HG03432 (cell line): ENCODE measurements around the gene SNCG.
"Not testable (repeated sequence)": the region's sequence is repeated elsewhere in the genome, so short reads cannot be mapped to it uniquely, and the experiment has no call there.

Experiments
- ATAC-seq: cut with Tn5 transposase; IDR thresholded peaks from one replicate; pipeline ENCODE4 v1.9.1; 2021; ENCODE audit warnings: mild to moderate bottlenecking, moderate library complexity; ENCODE audit not compliant: unreplicated experiment

SNCG gene

DNA sequence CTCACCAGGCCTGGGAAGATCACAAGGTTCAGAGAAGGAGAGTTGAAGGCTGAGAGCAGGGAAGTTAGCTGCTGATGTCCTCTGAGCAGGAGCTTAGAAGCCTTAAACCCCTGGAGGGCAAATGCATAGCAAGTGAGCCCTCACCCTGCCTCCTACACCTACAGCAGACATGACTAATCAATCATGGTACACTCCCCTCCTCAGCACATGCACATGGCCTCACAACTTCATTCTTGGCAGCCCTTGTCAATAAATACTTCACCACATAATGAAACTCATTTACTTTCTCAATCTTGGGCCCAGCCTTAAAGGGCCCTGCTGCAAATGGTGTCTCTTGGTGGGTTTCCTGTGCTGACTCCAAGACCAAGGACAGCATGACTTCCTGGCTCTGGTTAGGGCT is 13.9 kb upstream of the SNCG start:
- ATAC-seq: no peak

DNA sequence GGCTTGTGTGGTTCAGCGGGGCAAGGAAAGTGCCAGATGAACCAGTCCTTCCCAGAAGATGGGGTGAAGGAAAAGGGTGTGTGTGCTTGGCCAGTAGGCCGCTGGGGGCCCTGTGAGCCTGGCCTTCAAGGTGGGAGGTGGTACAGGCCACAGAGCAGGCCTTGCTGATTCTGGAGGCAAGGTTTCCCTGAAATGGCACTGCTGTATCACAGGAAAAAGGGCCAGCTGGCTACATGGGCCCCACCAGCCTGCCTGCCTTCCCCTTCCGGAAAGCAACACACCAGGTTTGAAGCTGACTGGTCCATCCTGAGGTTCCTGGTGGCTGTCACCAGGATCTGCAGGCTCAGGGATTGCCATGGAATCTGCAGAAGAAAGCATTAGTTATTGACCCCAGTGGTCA is 13.5 kb upstream of the SNCG start:
- ATAC-seq: no peak

DNA sequence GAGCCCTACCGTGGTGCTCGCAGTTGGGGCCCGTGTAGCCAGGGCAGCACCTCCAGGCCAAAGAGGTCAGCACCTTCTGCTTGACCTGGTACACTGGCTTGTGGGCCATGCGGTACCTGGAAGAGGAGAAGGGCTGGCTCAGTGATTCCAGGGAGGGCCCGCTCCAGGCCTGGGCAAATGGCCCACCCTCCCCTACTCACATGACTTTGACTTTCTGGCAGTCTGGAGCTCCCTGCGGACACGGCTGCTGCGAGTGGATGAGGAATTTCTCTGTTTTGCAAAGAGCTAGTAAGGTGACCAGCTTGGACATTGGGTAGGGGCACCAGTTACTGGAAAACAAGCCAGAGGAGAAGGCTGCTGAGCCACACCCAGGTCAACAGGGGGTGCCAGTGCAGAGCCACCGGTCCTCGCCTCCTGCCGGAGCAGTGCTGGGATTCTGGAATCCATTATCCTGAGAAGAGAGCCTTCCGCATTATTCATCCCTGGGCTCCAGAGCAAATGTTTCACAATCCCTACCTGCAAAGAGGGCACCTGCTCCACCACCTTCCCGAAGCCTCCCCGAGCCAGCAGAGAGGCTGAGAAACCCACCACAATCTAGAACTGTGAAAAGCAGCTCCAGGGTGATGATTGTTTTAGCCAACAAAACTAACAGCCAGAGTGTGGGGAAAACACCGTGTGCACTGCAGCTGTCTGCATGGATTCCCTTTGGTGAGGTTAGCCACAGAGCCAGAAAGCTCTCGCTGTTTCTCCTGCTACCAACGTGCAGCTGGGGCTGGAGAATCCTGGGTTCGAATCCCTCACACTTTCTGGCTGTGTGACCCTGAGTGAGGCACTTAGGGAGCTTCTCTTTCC is 12.8 kb upstream of the SNCG start:
- ATAC-seq: no peak

DNA sequence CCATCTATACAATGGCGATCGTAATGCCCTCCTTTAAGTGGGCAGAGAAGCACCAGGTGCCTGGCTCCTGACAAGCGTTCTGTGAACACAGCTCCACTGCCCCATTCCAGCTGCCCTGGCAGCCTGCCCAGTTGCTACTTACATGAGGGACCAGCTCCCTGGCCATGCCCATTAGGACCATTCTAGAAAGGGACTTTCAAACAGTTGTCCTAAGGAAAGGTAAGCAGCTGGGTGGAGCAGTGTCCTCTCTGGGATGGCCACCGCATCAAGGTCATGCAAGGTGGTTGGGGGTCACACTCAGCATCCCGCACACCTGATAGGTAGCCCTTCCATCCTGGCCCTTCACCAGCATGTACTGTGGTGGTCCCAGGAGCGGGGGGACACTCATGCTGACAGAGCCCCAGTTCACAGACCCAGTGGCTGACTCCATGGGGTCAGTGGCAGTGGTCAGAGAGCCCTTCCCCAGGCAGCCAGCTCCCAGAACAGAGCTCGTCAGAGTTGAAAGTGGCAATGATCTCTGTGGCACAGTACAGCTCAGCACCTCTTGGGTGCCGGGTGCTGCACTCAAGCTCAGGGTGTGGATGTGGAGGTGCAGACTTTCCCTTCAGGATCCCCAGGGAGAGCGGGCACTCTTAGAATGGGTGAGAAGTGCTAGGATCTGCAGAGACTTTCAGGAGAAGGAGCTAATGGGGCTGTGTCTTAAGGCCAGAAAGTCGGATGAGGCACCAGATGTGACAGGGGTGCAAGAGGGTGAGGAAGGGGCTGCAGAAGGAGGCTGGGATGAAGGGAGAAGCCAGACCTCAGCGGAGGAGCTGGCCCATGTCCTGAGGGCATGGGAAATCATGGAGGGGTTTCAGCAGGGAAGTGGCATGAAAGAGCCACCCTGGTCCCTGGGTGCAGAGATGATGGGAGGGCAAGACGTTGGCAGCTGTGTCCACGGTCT is 11.9 kb upstream of the SNCG start:
- ATAC-seq: no peak

DNA sequence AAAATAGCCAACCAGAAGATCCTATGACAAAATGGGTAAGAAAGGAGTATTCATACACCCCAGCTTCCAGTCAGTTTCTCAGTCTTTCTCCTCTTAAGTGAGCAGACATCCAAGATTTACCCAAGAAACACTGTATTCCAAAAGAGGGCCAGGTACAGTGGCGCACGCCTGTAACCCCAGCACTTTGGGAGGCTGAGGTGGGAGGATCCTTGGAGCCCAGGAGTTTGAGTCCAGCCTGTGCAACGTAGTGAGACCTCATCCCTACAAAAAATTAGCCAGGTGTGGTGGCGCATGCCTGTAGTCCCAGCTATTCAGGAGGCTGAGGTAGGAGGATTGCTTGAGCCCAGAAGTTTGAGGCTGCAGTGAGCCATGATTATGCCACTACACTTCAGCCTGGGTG is 10.6 kb upstream of the SNCG start:
- ATAC-seq: not testable (repeated sequence)

DNA sequence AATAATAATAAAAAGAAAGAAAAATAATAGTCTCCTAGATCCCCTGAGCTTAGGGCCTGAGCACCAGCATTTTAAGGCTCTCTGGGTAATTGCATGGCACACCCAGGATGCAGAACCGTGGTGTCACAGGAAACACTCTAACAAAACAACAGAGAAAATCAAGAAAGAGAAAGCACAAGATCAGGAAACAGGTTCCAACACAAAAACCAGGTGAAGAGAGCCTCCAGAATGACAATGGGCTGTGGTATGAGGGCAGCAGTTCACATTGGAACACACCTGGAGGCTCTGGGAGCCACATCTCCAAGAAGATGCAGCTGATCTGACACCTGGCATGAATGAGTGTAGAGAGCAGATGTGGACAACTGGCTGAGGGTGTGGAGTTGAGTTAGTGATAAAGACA is 8.1 kb upstream of the SNCG start:
- ATAC-seq: no peak

DNA sequence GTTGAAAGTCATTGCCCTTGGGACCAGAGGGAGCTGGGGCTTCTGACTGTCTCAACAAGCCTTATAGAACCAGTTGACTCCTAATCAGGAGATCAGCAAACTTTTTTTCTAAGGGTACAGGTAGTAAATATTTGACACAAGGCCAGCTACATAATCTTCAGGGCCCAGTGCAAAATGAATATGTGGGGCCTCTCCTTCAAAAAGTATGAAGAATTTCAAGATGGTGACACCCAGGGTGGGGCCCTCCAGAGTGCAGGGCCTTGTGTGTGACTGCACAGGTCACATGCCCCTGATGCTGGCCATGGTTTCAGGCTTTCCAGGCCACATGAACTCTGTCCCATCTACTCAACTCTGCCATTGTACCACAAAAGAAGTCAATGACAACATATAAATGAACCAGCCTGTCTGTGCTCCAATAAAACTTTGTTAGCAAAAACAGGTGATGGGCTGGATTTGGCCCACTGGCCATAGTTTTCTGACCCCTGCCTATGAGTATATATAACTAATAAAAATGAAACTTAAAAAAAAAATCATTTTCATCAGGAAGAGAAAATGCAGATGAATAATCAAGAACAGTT is 7.1 kb upstream of the SNCG start:
- ATAC-seq: no peak

DNA sequence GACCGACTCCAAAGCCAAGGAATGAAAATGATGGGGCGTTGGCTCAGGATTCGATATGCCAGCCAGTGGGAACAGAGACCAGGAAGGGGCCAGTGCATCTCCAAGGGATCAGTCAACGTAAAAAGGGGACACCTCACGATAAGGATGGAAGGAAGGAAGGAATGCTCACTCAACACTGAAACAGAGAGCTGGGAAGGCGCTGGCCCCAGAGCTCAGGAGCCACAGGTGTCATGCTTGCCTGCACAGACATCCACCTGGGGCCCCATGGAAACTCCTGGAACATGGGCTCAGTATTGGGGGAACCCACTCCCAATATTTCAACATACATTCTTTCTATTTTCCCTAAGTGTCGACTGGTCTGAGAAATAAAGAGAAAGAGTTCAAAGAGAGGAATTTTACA is 6.3 kb upstream of the SNCG start:
- no peak for ATAC-seq

DNA sequence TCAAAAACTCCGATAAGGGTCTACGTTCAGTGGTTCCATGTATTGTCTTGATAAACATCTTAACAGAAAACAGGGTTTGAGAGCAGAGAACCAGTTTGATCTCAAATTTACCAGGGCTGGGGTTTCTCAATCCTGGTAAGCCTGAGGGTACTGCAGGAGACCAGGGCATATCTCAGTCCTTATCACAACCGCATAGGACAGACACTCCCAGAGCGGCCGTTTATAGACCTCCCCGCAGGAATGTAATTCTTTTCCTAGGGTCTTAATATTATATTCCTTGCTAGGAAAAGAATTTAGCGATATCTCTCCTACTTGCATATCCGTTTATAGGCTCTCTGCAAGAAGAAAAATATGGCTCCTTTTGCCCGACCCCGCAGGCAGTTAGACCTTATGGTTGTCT is 5.7 kb upstream of the SNCG start:
- ATAC-seq: not testable (repeated sequence)

DNA sequence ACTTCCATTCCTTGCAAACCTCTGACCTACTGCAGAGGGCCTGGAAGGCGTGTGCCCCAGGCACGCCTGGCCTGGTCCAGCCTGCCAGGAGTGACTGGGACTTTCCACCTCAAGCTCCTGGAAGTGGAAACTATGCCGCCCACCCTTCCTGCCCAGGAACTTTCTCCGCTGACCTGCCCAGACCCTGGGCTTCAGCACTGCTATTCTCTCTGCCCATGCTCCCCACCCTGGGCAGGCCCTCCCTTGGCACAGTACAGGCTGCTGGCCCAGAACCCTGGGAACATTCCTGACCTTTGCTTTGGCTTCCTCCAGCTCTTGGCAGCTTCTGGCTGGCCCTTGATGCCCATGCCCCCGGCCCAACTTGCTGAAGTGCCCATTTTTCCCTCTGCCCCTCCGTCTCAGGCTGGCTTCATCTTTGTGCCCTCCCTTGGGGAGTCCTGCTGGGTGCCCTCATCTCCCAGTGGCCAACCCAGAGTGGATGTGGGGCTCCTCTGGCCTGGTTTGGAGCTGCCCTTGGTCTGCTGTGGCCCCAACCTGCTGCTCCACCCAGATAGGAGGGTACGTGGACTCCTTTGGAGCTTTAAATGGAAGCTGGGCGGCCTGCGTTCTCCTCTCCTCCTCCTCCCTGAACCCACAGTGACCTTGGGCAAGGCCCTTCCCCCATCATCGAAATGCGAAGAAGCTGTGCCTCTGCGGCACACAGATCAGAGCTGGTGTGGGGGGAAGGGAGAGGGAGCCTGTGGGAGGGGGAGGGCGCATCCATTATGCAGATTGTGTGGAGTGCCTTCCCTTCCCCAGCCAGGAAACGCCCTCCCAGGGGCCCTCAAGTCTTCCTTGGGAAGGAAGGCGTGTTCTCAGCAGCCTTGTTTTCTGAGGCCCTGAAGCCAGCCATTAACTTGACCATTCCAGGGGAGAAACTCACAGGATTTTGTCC is 4.4 kb upstream of the SNCG start:
- no peak for ATAC-seq

DNA sequence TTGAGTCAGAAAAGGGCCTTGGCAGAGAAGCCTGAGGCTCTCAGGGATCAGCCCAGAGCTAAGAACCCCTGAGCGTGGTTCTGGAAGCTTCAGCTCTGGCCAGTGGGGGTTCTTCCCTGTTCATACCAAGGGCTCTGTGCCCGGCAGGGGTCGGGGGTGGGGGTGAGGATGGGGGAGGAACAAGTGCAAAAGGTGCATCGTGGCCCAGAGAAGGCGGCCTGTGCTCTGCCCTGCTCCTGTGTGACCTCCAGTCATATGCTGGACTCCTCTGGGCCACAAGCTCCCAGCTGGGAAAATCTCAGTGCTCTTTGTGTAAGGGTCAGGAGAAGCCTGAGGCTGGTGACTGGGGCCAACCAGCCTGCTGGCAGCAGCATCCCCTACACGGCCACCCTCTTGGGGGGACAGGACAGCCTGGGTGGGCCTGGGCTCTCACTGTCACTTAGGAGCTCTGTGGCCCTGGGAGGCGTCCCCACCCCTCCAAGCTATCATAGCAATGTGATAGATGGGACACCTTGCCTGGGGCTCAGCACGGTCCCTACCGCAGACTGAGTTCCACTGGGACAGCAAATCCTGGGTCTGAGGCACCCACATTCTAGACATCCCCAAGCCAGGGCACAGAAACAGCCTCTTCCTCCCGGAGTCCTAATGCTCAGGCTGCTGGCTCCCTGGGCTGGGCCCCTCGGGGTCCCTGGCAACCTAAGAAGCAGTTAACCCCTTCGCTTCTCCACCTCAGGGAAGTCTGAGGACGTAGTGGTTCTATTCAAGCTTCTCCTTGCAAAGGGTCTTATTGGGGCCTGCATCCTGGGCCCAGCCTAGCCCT is 3.5 kb upstream of the SNCG start:
- no peak for ATAC-seq

DNA sequence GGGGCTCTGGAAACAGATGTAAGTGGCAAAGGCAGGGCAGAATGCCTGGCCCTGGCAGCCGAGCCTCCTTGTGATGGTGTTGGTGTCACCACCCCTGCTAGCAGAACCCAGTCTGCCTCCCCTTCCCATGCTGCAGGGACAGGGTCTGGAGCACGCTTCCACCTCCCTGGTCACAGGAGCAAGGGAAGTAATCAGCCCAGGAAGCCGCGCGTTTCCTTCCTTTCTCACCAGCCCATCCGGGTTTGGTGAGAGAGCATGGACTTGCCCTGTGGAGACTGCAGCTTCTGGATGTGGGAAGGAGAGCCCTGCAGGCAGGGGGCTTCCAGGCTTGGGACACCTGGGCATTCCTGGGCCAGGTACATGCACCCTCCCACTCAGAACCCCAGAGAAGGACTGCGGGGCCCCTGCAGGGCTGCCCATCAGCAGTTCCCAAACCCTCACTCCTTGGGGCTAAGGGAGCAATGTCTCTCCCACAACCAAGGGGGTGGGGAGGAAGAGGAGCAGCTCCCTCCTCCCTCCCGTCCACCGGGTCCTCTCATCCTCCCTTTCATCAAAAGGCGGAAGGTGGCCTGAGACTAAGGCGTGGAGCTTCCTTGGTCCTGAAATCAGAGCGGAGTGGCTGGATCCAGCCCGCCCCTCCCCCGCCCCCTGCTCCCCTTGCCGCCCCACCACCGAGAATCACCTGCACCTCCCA is 2.8 kb upstream of the SNCG start:
- ATAC-seq: no peak

DNA sequence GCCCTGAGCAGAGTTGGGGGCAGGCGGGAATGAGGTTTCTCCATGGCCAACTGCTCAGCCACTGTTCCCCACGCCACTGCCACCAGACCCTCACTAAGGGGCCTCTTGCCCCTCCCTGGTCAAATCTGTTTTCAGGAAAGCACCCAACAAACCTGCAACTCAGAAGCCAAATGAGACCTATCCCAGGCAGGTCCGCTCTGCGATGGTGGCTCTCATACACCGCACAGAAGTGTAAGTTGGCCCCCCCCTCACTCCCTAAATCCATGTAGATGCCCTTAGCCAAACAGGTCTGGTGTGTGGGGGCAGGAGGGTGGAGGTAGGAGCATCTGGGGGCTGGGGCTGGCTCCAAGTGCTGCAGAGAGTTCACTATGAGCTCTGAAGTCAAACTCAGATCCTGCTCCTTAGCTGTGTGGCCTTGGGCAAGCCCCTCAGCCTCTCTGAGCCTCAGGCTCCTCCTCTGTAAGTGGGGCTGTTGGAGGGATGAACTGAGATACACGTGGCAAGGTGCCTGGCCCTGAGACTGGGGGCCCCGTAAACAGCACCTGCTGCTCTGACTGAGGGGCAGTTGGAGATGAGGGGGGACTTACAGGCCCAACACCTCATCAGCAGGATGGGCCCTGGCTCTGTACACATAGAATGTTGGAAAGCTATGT is 2.1 kb upstream of the SNCG start:
- ATAC-seq: no peak

DNA sequence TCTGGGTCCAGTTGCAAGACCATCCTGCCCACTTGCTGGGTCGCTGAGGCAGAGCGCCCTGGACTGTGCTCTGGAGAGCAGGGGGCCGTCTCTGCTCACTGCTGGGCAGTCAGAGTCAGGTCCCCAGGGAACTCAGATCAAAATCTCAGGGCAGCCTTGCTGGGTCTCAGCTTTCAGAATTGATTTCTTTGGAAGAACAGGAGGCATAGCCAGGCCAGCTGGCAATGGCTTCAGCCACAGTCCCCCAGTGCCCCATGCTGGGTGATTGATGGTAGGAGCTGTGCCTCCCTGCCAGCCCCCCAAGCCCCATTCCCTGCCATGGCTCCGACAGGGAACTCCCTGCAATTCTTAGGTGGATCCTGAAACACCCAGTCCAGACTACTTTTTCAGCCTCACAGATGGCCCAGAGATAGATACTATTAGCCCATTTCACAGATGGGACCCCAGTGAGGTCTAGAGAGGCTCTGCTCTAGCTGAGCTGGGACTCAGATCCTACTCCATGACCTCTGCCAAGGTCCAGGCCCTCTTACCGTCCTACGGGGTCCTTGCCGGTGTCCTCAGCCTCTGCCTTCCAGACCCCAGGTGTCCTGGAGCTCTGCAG is 1.5 kb upstream of the SNCG start:
- ATAC-seq: no peak

DNA sequence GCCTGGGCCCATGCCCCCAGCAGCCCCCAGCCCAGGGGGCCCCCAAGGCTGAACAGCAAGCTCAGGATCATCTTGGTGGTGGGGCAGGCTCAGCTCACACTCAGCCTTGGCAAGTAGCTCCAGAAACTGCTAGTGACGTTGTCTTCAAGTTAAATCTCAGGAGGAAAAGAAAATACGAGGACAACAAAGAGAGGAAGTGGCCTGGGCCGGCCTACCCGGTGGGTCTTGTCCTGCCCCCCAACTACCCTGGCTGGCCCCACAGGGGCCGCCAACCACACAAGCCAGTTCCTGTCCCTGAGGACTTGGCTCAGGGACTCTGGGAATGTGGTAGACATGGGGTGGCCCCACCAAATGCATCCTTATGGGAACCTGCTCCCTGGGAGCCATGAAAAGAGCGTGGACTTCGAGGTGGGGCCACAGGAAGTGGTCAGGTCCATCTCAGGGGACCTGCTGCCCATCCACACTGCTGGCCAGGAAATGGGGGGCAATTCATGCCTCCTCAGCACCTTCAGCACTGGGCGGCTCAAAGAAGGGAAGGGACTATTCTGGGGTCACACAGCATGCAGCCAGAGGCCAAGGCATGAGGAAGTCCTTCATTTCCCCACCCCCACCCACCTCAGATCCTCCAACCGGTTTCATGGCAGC is 806 bp upstream of the SNCG start, which contains the start of gene MMRN2:
TSS of gene MMRN2 (minus strand) at position 145 of the 645 bp plus-strand sequence. CDS start at position 71, 74 bp downstream.
- no peak for ATAC-seq

DNA sequence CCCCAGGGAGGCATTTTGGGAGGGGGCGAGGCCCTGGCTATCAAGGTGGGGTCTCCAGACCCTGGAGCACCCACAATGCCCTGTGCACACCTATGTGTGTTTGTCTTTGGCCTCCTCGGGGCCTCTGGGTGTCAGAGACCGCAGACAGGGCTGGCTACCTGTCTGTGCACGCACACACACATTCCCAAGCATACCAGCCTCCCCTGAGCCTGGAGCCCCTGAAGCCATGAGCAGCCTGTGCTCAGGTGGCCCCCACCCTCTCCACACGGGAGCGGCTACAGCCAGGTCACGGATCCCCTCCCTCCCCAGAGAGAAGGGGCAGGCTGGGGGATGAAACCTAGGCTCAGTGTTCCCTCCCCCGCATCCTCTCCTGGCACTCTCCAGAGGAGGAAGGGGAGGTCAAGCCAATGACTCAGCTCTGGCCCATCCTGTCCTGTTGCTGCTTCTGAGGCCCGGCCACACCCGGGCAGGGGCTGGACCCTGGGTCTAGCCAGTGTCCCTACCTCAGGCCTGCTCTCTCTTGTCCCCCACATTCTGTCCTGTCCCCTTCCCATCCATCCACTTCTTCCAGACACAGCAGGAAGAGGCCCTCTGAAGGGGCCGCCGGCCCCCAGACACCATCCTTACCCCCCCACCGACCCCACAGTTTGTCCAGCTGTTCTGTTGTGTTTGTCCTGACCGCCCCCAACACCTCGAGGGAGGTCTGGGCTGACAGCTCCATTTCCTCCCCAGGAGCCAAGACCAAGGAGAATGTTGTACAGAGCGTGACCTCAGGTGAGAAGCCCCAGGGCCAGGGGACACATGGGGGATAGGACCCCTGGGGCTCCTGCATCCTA is 720 bp downstream of the SNCG start:
- no peak for ATAC-seq

DNA sequence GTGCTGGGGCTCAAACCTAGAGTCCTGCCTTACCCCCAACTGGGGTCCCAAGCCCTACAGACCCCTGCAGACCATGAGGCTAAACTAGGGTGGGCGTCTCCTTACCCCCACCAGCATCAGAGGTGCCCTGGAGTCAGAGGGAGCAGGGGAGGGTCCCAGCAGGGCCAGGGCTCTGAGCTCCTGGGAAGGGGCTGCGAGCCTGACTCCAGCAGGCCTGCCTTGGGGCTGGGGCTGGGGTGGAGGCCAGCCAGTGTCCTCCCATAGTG is 1.3 kb downstream of the SNCG start:
- ATAC-seq: no peak
